H9 (cell line): Measurements from ENCODE around the gene CYBB. TPM values are rescaled to one million over a fixed set of nuclear protein-coding genes. Genes with fewer than 3 reads are reported as not detected.

Experiments
- DNase-seq: peaks from one replicate; pipeline ENCODE4 v3.0.0-alpha.2; 2017
- H2AFZ ChIP-seq: one replicate; pipeline ENCODE4 v1.6.1; 2013; ENCODE audit warnings: mild to moderate bottlenecking, low read length, control low read depth, moderate library complexity
- H2AK5ac ChIP-seq: 2 replicates; pipeline ENCODE4 v1.6.1; 2013; ENCODE audit warnings: low read length, control low read depth, mixed read lengths; ENCODE audit not compliant: insufficient read length
- H2BK120ac ChIP-seq: one replicate; pipeline ENCODE4 v1.6.1; 2013; ENCODE audit warnings: low read depth, mild to moderate bottlenecking, low read length, control low read depth, inconsistent platforms; ENCODE audit not compliant: poor library complexity, severe bottlenecking
- H2BK12ac ChIP-seq: 2 replicates; pipeline ENCODE4 v1.6.1; 2013; ENCODE audit warnings: low read length, control low read depth, mixed read lengths, low read depth; ENCODE audit not compliant: insufficient read length
- H2BK15ac ChIP-seq: 2 replicates; pipeline ENCODE4 v1.6.1; 2013; ENCODE audit warnings: low read depth, low read length, control low read depth
- H2BK20ac ChIP-seq: one replicate; pipeline ENCODE4 v1.6.1; 2013; ENCODE audit warnings: low read depth, mild to moderate bottlenecking, low read length, control low read depth, inconsistent platforms; ENCODE audit not compliant: poor library complexity, severe bottlenecking
- H2BK5ac ChIP-seq: 2 replicates; pipeline ENCODE4 v1.6.1; 2013; ENCODE audit warnings: low read length, control low read depth, mixed read lengths; ENCODE audit not compliant: insufficient read length
- H3K14ac ChIP-seq: 2 replicates; pipeline ENCODE4 v1.6.1; 2013; ENCODE audit warnings: low read length, control low read depth; ENCODE audit not compliant: insufficient read depth
- H3K18ac ChIP-seq: 2 replicates; pipeline ENCODE4 v1.6.1; 2013; ENCODE audit warnings: low read depth, mild to moderate bottlenecking, mixed read lengths, low read length, control low read depth; ENCODE audit not compliant: insufficient read length
- H3K23ac ChIP-seq: 2 replicates; pipeline ENCODE4 v1.6.1; 2013; ENCODE audit warnings: low read length, control low read depth, mixed read lengths, low read depth; ENCODE audit not compliant: insufficient read length
- H3K23me2 ChIP-seq: 2 replicates; pipeline ENCODE4 v1.6.1; 2013; ENCODE audit warnings: low read depth, mild to moderate bottlenecking, mixed read lengths, low read length, control low read depth; ENCODE audit not compliant: insufficient read length, poor library complexity, severe bottlenecking
- H3K27ac ChIP-seq: 2 replicates; pipeline ENCODE4 v1.5.1; 2013; ENCODE audit warnings: low read length, control low read depth, mixed read lengths, low read depth; ENCODE audit not compliant: insufficient read length
- H3K27me3 ChIP-seq: 2 replicates; pipeline ENCODE4 v1.6.1; 2013; ENCODE audit warnings: low read length, control low read depth, inconsistent platforms; ENCODE audit not compliant: insufficient read depth
- H3K4ac ChIP-seq: 2 replicates; pipeline ENCODE4 v1.6.1; 2013; ENCODE audit warnings: low read depth, mild to moderate bottlenecking, control low read depth, inconsistent platforms, low read length, moderate library complexity
- H3K4me1 ChIP-seq: 2 replicates; pipeline ENCODE4 v1.6.1; 2013; ENCODE audit warnings: low read length, control low read depth, inconsistent platforms; ENCODE audit not compliant: insufficient read depth
- H3K4me2 ChIP-seq: 2 replicates; pipeline ENCODE4 v1.6.1; 2013; ENCODE audit warnings: low read length, control low read depth, mixed read lengths; ENCODE audit not compliant: insufficient read length, insufficient read depth
- H3K56ac ChIP-seq: 2 replicates; pipeline ENCODE4 v1.6.1; 2013; ENCODE audit warnings: low read depth, mild to moderate bottlenecking, mixed read lengths, low read length, control low read depth; ENCODE audit not compliant: insufficient read length
- H3K79me1 ChIP-seq: 2 replicates; pipeline ENCODE4 v1.6.1; 2013; ENCODE audit warnings: low read depth, mild to moderate bottlenecking, moderate library complexity, low read length, control low read depth, inconsistent platforms; ENCODE audit not compliant: insufficient read depth, poor library complexity, severe bottlenecking
- H3K79me2 ChIP-seq: 2 replicates; pipeline ENCODE4 v1.6.1; 2013; ENCODE audit warnings: low read length, control low read depth, inconsistent platforms; ENCODE audit not compliant: insufficient read depth
- H3K9ac ChIP-seq: 2 replicates; pipeline ENCODE4 v1.6.1; 2013; ENCODE audit warnings: low read length, control low read depth, mixed read lengths; ENCODE audit not compliant: insufficient read length; ENCODE audit errors: extremely low read depth
- H3K9me3 ChIP-seq: one replicate; pipeline ENCODE4 v1.6.1; 2013; ENCODE audit warnings: low read depth, low read length, inconsistent platforms; ENCODE audit not compliant: control insufficient read depth
- H3T11ph ChIP-seq: one replicate; pipeline ENCODE4 v1.6.1; 2013; ENCODE audit warnings: mild to moderate bottlenecking, low read length, control low read depth, inconsistent platforms
- H4K20me1 ChIP-seq: one replicate; pipeline ENCODE4 v1.6.1; 2013; ENCODE audit not compliant: control insufficient read depth, insufficient read length, insufficient read depth
- H4K5ac ChIP-seq: 2 replicates; pipeline ENCODE4 v1.6.1; 2013; ENCODE audit warnings: low read depth, mild to moderate bottlenecking, mixed read lengths, low read length, control low read depth; ENCODE audit not compliant: insufficient read length
- H4K8ac ChIP-seq: replicated peaks from 2 replicates; pipeline ENCODE4 v1.6.1; 2013; ENCODE audit warnings: low read length, control low read depth, mixed read lengths, low read depth; ENCODE audit not compliant: insufficient read length
- H4K91ac ChIP-seq: 2 replicates; pipeline ENCODE4 v1.6.1; 2013; ENCODE audit warnings: low read depth, mild to moderate bottlenecking, moderate library complexity, mixed read lengths, low read length, control low read depth; ENCODE audit not compliant: insufficient read length
- H3K27ac Mint-ChIP-seq, 3 experiments: 2 replicates in 2 of 3; 3 replicates in 1 of 3; pipeline ENCODE4 v1.8.0; 2020 to 2021; ENCODE audit warnings: mixed read lengths in 3 of 3, mild to moderate bottlenecking in 1 of 3, moderate library complexity in 1 of 3
- H3K27me3 Mint-ChIP-seq: 2 replicates; pipeline ENCODE4 v1.8.0; 2021; ENCODE audit warnings: low read depth, mild to moderate bottlenecking, moderate library complexity, mixed read lengths
- H3K36me3 Mint-ChIP-seq, 3 experiments: 2 replicates in 2 of 3; 3 replicates in 1 of 3; pipeline ENCODE4 v1.8.0; 2020 to 2021; ENCODE audit warnings: low read depth in 3 of 3, mixed read lengths in 3 of 3; ENCODE audit not compliant: insufficient read depth in 1 of 3
- H3K4me1 Mint-ChIP-seq, 2 experiments: 2 replicates each; pipeline ENCODE4 v1.8.0; 2020; ENCODE audit warnings: mixed read lengths in 2 of 2
- H3K4me3 Mint-ChIP-seq, 2 experiments: 2 replicates in 1 of 2; 3 replicates in 1 of 2; pipeline ENCODE4 v1.8.0; 2020 to 2021; ENCODE audit warnings: mild to moderate bottlenecking in 2 of 2, mixed read lengths in 2 of 2, moderate library complexity in 1 of 2
- H3K9me3 Mint-ChIP-seq, 2 experiments: 2 replicates in 1 of 2; 3 replicates in 1 of 2; pipeline ENCODE4 v1.8.0; 2020; ENCODE audit warnings: mild to moderate bottlenecking in 2 of 2, mixed read lengths in 2 of 2, moderate library complexity in 1 of 2
- CTCF ChIP-seq: fragments of 200-600 bp; sonication (generic); conservative IDR thresholded peaks from 3 replicates; pipeline ENCODE4 v1.8.0; 2021; ENCODE audit warnings: antibody characterized with exemption, mild to moderate bottlenecking
- total RNA-seq: library from RNA; stranded (reverse); gene quantifications from 2 replicates; pipeline ENCODE4 v1.2.1, GENCODE V29; 2021

Gene CYBB
- total RNA-seq, 1 experiment from 2014 or later: 0.07 TPM

- H3K27ac Mint-ChIP-seq: no peak overlapping the region
These were observed 16.5 kb upstream of the CYBB start for GRCh38 chrX:37763400-37763799.

More at GRCh38 chrX:37763400-37763799, 16.5 kb upstream of the CYBB start:
- Histone ChIP-seq H2BK5ac (no peak overlapping the region), H2BK15ac (no peak overlapping the region), H3K23ac (no peak overlapping the region), H4K8ac (no peak overlapping the region), H2BK20ac (no peak overlapping the region), H3K27ac (no peak overlapping the region), H4K20me1 (no peaks in the 10 kb centered on the region), H4K5ac (no peak overlapping the region), H3K9me3 (no peaks in the 10 kb centered on the region), H3K18ac (no peak overlapping the region), H2BK120ac (no peak overlapping the region), H3K4me1 (no peaks in the 10 kb centered on the region), H2AK5ac (no peak overlapping the region), H3K56ac (no peak overlapping the region), H3K9ac (no peak overlapping the region), H3K79me2 (no peaks in the 10 kb centered on the region), H3K27me3 (no peaks in the 10 kb centered on the region), H2AFZ (no peak overlapping the region), H3K4me2 (no peak overlapping the region), H3K79me1 (no peaks in the 10 kb centered on the region), H2BK12ac (no peak overlapping the region), H3K14ac (no peak overlapping the region), H3K23me2 (no peaks in the 10 kb centered on the region), H3K4ac (no peak overlapping the region), H3T11ph (no peak overlapping the region), H4K91ac (no peak overlapping the region)
- peaks cover 53 to 59% of the 10 kb centered on the region in 2 experiments for H3K9me3 Mint-ChIP-seq
- no peaks in the 10 kb centered on the region for H3K4me1 Mint-ChIP-seq
- H3K36me3 Mint-ChIP-seq: peaks cover under 1 to 7% (median 6%) of the 10 kb centered on the region in 3 experiments
- no peak overlapping the region for H3K4me3 Mint-ChIP-seq
- H3K27me3 Mint-ChIP-seq: no peaks in the 10 kb centered on the region
- DNase-seq: no peak
- no peak for TF ChIP-seq CTCF
